Sigmoid colon (tissue), 7 donors: ENCODE results near the gene FAHD2B. TPM values are rescaled to one million over a fixed set of nuclear protein-coding genes. Genes with fewer than 3 reads are reported as not detected.
A peak's percentile ranks its signal among the peaks of the same experiment; 100 is the strongest.
"Not testable (repeated sequence)": the region's sequence is repeated elsewhere in the genome, so short reads cannot be mapped to it uniquely, and the experiment has no call there.

Source experiments
- DNase-seq: peaks from one replicate; pipeline ENCODE4 v3.0.0-alpha.2; 2019
- H3K27ac ChIP-seq, 4 donors: fragments of 200-600 bp; sonication (generic); one replicate each; pipeline ENCODE4 v1.5.1; 2016 to 2019; ENCODE audit warnings: mild to moderate bottlenecking in 1 of 4
- H3K27me3 ChIP-seq, 3 donors: fragments of 200-600 bp; sonication (generic); one replicate each; pipeline ENCODE4 v1.5.1; 2019; ENCODE audit warnings: mild to moderate bottlenecking in 1 of 3
- H3K36me3 ChIP-seq, 4 donors: fragments of 200-600 bp; sonication (generic); one replicate each; pipeline ENCODE4 v1.5.1; 2016 to 2019
- H3K4me1 ChIP-seq, 4 donors: fragments of 200-600 bp; sonication (generic); one replicate each; pipeline ENCODE4 v1.5.1; 2017 to 2019
- H3K4me3 ChIP-seq, 4 donors: fragments of 200-600 bp; sonication (generic); one replicate each; pipeline ENCODE4 v1.5.1; 2017 to 2019; ENCODE audit warnings: mild to moderate bottlenecking in 2 of 4, moderate library complexity in 1 of 4
- H3K9me3 ChIP-seq, 4 donors: fragments of 200-600 bp in 3 of 4; sonication (generic) in 3 of 4; one replicate each; pipeline versions ENCODE4 v1.5.1 to v1.6.1; 2013 to 2019
- CTCF ChIP-seq, 4 experiments: fragments of 450-650 bp in 3 of 4; fragments of 200-600 bp in 1 of 4; IDR thresholded peaks; one replicate each; pipeline ENCODE4 v1.5.1; 2016 to 2019; ENCODE audit warnings: antibody characterized with exemption in 4 of 4, mild to moderate bottlenecking in 3 of 4, moderate library complexity in 2 of 4
- POLR2AphosphoS5 ChIP-seq, 4 donors: sonication (generic); formaldehyde crosslinking; IDR thresholded peaks; one replicate each; pipeline ENCODE4 v1.6.1; 2017; ENCODE audit warnings: antibody characterized with exemption in 4 of 4
- WGBS, 2 donors: extraction: QIAGEN DNeasy Blood & Tissue Kit; methylation state at CpG; one replicate each; pipeline ENCODE4 v1.1.7; 2013; 5-methylcytosine and 5-hydroxymethylcytosine counted together
- intact Hi-C: fragments of 100-400 bp; cut with DNase I; formaldehyde crosslinking; loops from one replicate; pipeline ENCODE4 v1.15.1; 2023
- polyA plus RNA-seq, 3 donors: library from polyadenylated mRNA; stranded (reverse); fragments of 200-250 nt; gene quantifications; one replicate each; pipeline ENCODE4 v1.2.3, GENCODE V29; 2013
- total RNA-seq, 4 donors: library from RNA; depleted of rRNA; stranded (reverse); fragments of >200 nt; gene quantifications; one replicate each; pipeline ENCODE4 v1.1.0, GENCODE V29; 2016
- donor health status: healthy with polysubstance abuse.
- donor health status: Bipolar disorder and iron deficiency.
- donor health status: healthy.

Gene FAHD2B
- 10 to 100 TPM; 11.6 to 21.6 (median 15.1) TPM for total RNA-seq
- 1 to 10 TPM; 3.0 to 8.5 (median 7.2) TPM for polyA plus RNA-seq

GRCh38 chr2:97094772-97095611 is at the start of gene FAHD2B:
Gene FAHD2B (minus strand): TSS chr2:97094882. CDS start chr2:97091706, 3,176 bp downstream.
- DNase-seq: peak; percentile 94
- H3K4me1 ChIP-seq, H3K9me3 ChIP-seq, H3K36me3 ChIP-seq, H3K27me3 ChIP-seq: not testable (repeated sequence)
- Histone ChIP-seq H3K27ac (peak within 1 kb of the TSS; percentile 71 to 78 (median 72)), H3K4me3 (peak within 1 kb of the TSS; percentile 28 to 49 (median 46))
- intact Hi-C loops: loop anchor here (10.0 kb wide), 2 partner anchors 130 to 330 kb away; partner anchors contain the start of gene CNNM4
- WGBS, 2 donors: 2 to 3% methylated on average over 45 of the region's 48 CpGs

GRCh38 chr2:97144016-97144415 is 49.3 kb upstream of the FAHD2B start:
- H3K4me1 ChIP-seq, H3K27ac ChIP-seq, H3K27me3 ChIP-seq, H3K9me3 ChIP-seq, H3K4me3 ChIP-seq, DNase-seq, intact Hi-C loops: not testable (repeated sequence)
- 78 to 83% methylated on average over 3 of the region's 3 CpGs for WGBS, 2 donors
- peaks cover 0 to 34% (median 3%) of the 10 kb centered on the region in 4 donors for H3K36me3 ChIP-seq

GRCh38 chr2:97129090-97129489 is 34.4 kb upstream of the FAHD2B start:
- intact Hi-C loops, H3K36me3 ChIP-seq, H3K4me3 ChIP-seq, H3K9me3 ChIP-seq, DNase-seq, H3K27me3 ChIP-seq, H3K27ac ChIP-seq, H3K4me1 ChIP-seq: not testable (repeated sequence)
- WGBS, 2 donors: 87 to 93% methylated on average over 2 of the region's 2 CpGs

GRCh38 chr2:97113882-97114255 is 19.2 kb upstream of the FAHD2B start:
- not testable (repeated sequence) for H3K36me3 ChIP-seq, H3K9me3 ChIP-seq, H3K27me3 ChIP-seq, H3K4me1 ChIP-seq, DNase-seq
- peak overlapping the region; percentile 88 to 95 (median 92) for H3K27ac ChIP-seq
- 1 to 2% methylated on average over 16 to 18 of the region's 18 CpGs for WGBS, 2 donors
- intact Hi-C loops: loop anchor here (2.0 to 5.0 kb wide), 3 partner anchors 102 to 297 kb away; partner anchors contain the start of genes ANKRD39 and CNNM3
- H3K4me3 ChIP-seq: peak overlapping the region; percentile 64 to 82 (median 70)

- intact Hi-C loops: loop anchor here (2.0 to 5.0 kb wide), 3 partner anchors 101 to 296 kb away; partner anchors contain the start of genes ANKRD39 and CNNM3
- Histone ChIP-seq H3K27ac (peak within 1 kb of the TSS; percentile 88 to 95 (median 92)), H3K4me3 (peak within 1 kb of the TSS; percentile 64 to 82 (median 70))
- peak; percentile 92 for DNase-seq
- not testable (repeated sequence) for H3K9me3 ChIP-seq, H3K36me3 ChIP-seq, H3K4me1 ChIP-seq, H3K27me3 ChIP-seq
- TF ChIP-seq CTCF (IDR thresholded peaks at IDR 0.05): peak; percentile 34 to 47 (median 38)
- peak in 1 of 4 donors; percentile 54 for TF ChIP-seq POLR2AphosphoS5 (IDR thresholded peaks at IDR 0.05)
- WGBS, 2 donors: 0% methylated on average over 59 to 62 of the region's 74 CpGs
These were observed 18.6 kb upstream of the FAHD2B start, which contains the start of gene ANKRD36 for GRCh38 chr2:97113050-97113881. Gene ANKRD36 (plus strand): TSS chr2:97113153. CDS start chr2:97113740, 587 bp downstream.

GRCh38 chr2:97112320-97113049 is 17.8 kb upstream of the FAHD2B start:
- peak; percentile 76 for DNase-seq
- intact Hi-C loops: loop anchor here (2.0 to 5.0 kb wide), 3 partner anchors 100 to 296 kb away; partner anchors contain the start of genes ANKRD39 and CNNM3
- not testable (repeated sequence) for H3K27me3 ChIP-seq, H3K9me3 ChIP-seq, H3K36me3 ChIP-seq, H3K4me1 ChIP-seq
- 0 to 1% methylated on average over 42 of the region's 44 CpGs for WGBS, 2 donors
- TF ChIP-seq POLR2AphosphoS5 (IDR thresholded peaks at IDR 0.05) (peak in 1 of 4 donors; percentile 3), CTCF (IDR thresholded peaks at IDR 0.05) (peak; percentile 85 to 99 (median 96))
- peak overlapping the region; percentile 88 to 95 (median 92) for H3K27ac ChIP-seq
- H3K4me3 ChIP-seq: peak overlapping the region; percentile 64 to 82 (median 70)

- not testable (repeated sequence) for H3K27ac ChIP-seq, H3K9me3 ChIP-seq, H3K27me3 ChIP-seq, DNase-seq, H3K36me3 ChIP-seq, H3K4me3 ChIP-seq, H3K4me1 ChIP-seq
- intact Hi-C loops: loop anchor here (5.0 kb wide), 2 partner anchors 99 to 254 kb away; partner anchors contain the start of gene ANKRD39
- WGBS, 2 donors: 88 to 89% methylated on average over 9 of the region's 9 CpGs
These were observed 16.6 kb upstream of the FAHD2B start for GRCh38 chr2:97111246-97111645.

GRCh38 chr2:97106878-97107277 is 12.2 kb upstream of the FAHD2B start:
- H3K36me3 ChIP-seq, H3K27me3 ChIP-seq, H3K27ac ChIP-seq, H3K9me3 ChIP-seq, H3K4me3 ChIP-seq, DNase-seq, H3K4me1 ChIP-seq, intact Hi-C loops: not testable (repeated sequence)
- 86 to 94% methylated on average over 2 of the region's 2 CpGs for WGBS, 2 donors

- 86 to 92% methylated on average over 3 of the region's 3 CpGs for WGBS, 2 donors
- intact Hi-C loops: loop anchor here (10.0 kb wide), 2 partner anchors 134 to 334 kb away; partner anchors contain the start of gene CNNM4
- H3K36me3 ChIP-seq, DNase-seq, H3K9me3 ChIP-seq, H3K4me3 ChIP-seq, H3K4me1 ChIP-seq, H3K27ac ChIP-seq, H3K27me3 ChIP-seq: not testable (repeated sequence)
These were observed 4.2 kb upstream of the FAHD2B start for GRCh38 chr2:97098786-97099372.
